ENCODE data around the gene ATOSB. TPM values are rescaled to one million over a fixed set of nuclear protein-coding genes. Genes with fewer than 3 reads are reported as not detected.

ATOSB gene
- total RNA-seq, 2 donors from 2014 or later: 2.3 to 6.6 TPM

DNA sequence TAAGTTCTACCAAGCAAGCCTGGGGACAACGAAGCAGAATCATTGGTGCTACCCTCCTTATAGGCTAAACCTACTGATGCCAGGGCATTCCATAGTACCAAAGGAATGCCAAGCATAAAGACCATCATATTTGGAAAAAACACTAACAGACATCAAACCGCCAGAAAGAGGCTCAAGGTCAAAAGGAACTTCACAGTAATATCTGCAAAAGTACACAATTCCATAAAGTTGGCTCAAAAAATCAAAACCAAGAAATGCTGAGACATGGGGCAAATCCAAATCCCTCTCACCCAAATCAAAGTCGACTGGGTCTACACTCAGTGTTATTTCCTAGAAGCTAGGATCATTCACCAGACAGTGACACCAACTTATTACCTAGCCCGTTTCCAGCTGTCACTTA lies 46.6 kb downstream of the ATOSB start:
- Histone ChIP-seq H3K36me3 (replicated peaks in 1 of 2; ENCODE audit: insufficient read depth in 1 of 2, low read depth in 2 of 2) (peaks cover 27 to 33% of the 10 kb centered on the region in 2 donors), H3K9me3 (no peaks in the 10 kb centered on the region), H3K27me3 (no peaks in the 10 kb centered on the region), H3K27ac (no peak overlapping the region), H3K4me1 (peaks cover 42% of the 10 kb centered on the region), H3K4me3 (no peak overlapping the region)
- 33 to 35% methylated on average over 4 of the region's 4 CpGs for WGBS, 2 donors
- no peak for TF ChIP-seq POLR2A (IDR thresholded peaks at IDR 0.05)
- TF ChIP-seq, protein P1, sequence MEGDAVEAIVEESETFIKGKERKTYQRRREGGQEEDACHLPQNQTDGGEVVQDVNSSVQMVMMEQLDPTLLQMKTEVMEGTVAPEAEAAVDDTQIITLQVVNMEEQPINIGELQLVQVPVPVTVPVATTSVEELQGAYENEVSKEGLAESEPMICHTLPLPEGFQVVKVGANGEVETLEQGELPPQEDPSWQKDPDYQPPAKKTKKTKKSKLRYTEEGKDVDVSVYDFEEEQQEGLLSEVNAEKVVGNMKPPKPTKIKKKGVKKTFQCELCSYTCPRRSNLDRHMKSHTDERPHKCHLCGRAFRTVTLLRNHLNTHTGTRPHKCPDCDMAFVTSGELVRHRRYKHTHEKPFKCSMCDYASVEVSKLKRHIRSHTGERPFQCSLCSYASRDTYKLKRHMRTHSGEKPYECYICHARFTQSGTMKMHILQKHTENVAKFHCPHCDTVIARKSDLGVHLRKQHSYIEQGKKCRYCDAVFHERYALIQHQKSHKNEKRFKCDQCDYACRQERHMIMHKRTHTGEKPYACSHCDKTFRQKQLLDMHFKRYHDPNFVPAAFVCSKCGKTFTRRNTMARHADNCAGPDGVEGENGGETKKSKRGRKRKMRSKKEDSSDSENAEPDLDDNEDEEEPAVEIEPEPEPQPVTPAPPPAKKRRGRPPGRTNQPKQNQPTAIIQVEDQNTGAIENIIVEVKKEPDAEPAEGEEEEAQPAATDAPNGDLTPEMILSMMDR (IDR thresholded peaks at IDR 0.05): no peak
- intact Hi-C loops (cut with DNase I): no loop called here
- ATAC-seq (no peak), DNase-seq (no peak)

DNA sequence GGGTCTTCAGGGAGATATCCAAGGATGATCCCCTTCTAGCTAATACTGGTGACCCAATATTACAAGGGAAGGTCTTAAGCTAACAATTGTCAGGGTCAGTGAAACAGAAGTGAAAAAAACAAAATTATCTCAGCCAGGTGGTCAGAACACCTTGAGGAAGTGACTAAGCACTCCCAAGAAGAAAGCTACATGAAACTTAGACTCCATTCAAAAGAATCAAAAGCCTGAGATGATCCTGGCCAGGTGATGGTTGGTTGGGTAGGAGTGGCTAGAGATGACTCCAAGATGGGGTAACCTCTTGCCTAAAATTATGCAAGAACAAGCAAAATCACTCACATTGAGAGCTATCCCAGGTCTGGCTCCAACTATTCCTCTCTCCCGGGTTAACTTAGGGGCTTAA lies 48.6 kb downstream of the ATOSB start:
- WGBS, 2 donors: 83 to 96% methylated on average over 1 of the region's 1 CpG
- no peaks in the 10 kb centered on the region for H3K9me3 ChIP-seq
- no peak overlapping the region for H3K27ac ChIP-seq
- peaks cover 34% of the 10 kb centered on the region for H3K4me1 ChIP-seq
- TF ChIP-seq POLR2A (IDR thresholded peaks at IDR 0.05): no peak
- TF ChIP-seq, protein P1 (IDR thresholded peaks at IDR 0.05): no peak
- intact Hi-C loops (cut with DNase I): no loop called here
- no peak for ATAC-seq
- DNase-seq: no peak
- H3K27me3 ChIP-seq: no peaks in the 10 kb centered on the region
- peaks cover 45 to 47% of the 10 kb centered on the region in 2 donors for H3K36me3 ChIP-seq (replicated peaks in 1 of 2; ENCODE audit: insufficient read depth in 1 of 2, low read depth in 2 of 2)
- H3K4me3 ChIP-seq: no peak overlapping the region

DNA sequence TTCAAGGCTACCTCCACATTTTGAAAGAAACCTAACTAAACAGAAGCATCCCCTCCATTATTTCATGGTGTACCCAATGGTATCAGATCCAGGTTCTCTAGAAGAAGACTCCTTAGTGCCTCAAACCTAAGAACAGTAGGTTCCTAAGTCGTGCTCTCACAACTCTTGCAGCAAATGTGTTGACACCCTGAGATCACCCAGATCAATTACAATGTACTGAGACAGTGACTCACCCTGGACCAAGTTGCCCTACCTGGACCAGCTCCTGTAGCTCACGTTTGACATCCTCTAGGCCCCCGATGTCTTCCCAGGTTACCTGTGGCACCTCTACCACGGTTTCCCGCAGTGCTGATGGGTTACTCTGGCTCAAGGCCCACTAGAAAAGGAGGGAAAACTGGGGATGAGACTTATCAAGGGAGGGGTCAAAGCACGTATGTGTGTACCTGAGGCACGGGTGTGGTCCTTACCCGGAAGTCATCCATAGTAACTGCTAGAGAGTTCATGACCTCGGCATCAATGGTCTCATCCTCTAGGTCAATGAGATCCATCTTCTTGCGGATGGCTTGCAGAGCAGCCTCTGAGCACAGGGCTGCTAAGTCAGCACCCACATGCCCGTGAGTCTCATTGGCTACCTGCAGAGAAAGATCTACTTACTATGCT lies 55.0 kb downstream of the ATOSB start:
- Histone ChIP-seq H3K9me3 (no peaks in the 10 kb centered on the region), H3K36me3 (replicated peaks in 1 of 2; ENCODE audit: insufficient read depth in 1 of 2, low read depth in 2 of 2) (peaks cover 61 to 90% of the 10 kb centered on the region in 2 donors), H3K27me3 (no peaks in the 10 kb centered on the region), H3K4me3 (no peak overlapping the region), H3K27ac (no peak overlapping the region), H3K4me1 (no peaks in the 10 kb centered on the region)
- ATAC-seq (no peak), DNase-seq (no peak)
- WGBS, 2 donors: 85 to 91% methylated on average over 6 to 11 of the region's 11 CpGs
- intact Hi-C loops (cut with DNase I): no loop called here
- TF ChIP-seq, protein P1 (IDR thresholded peaks at IDR 0.05): no peak
- no peak for TF ChIP-seq POLR2A (IDR thresholded peaks at IDR 0.05)

DNA sequence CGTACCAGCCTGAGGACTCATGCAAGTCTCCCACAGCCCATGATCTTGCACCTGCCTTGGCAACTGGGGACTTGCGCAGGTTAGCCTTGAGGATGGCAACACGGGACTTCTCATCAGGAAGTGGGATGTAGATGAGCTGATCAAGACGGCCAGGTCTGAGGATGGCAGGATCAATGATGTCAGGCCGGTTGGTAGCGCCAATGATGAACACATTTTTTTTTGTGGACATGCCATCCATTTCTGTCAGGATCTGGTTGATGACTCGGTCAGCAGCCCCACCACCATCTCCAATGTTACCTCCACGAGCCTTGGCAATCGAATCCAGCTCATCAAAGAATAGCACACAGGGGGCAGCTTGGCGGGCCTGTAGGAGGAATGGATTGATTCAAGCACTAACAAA lies 56.2 kb downstream of the ATOSB start:
- intact Hi-C loops (cut with DNase I): no loop called here
- ATAC-seq (no peak), DNase-seq (no peak)
- TF ChIP-seq, protein P1 (IDR thresholded peaks at IDR 0.05): no peak
- no peak for TF ChIP-seq POLR2A (IDR thresholded peaks at IDR 0.05)
- WGBS, 2 donors: 93 to 96% methylated on average over 10 of the region's 10 CpGs
- H3K9me3 ChIP-seq: no peaks in the 10 kb centered on the region
- no peaks in the 10 kb centered on the region for H3K27me3 ChIP-seq
- H3K36me3 ChIP-seq (replicated peaks in 1 of 2; ENCODE audit: insufficient read depth in 1 of 2, low read depth in 2 of 2): peaks cover 48 to 80% of the 10 kb centered on the region in 2 donors
- no peak overlapping the region for H3K27ac ChIP-seq
- no peak overlapping the region for H3K4me3 ChIP-seq
- H3K4me1 ChIP-seq: no peaks in the 10 kb centered on the region

DNA sequence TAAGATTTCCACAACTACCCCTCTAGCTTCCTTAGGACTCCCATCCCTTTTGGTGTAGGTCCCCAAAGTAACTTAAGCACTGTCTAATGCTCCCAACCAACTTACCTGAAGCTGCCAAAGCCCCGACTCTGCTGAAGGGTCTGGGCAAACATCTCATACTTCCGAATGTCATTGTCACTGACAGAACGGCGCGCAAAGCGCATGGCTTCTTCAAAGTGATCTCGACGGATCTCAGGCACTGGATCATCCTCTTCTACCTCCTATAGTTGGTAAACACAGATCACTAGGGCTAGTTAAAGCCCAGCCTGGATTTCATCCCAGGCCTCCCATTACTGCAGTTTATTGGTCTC lies 58.4 kb downstream of the ATOSB start:
- TF ChIP-seq POLR2A (IDR thresholded peaks at IDR 0.05): no peak
- TF ChIP-seq, protein P1 (IDR thresholded peaks at IDR 0.05): no peak
- no peak overlapping the region for H3K27ac ChIP-seq
- WGBS, 2 donors: 96 to 99% methylated on average over 8 of the region's 8 CpGs
- peaks cover 33 to 59% of the 10 kb centered on the region in 2 donors for H3K36me3 ChIP-seq (replicated peaks in 1 of 2; ENCODE audit: insufficient read depth in 1 of 2, low read depth in 2 of 2)
- ATAC-seq (no peak), DNase-seq (no peak)
- H3K4me1 ChIP-seq: no peaks in the 10 kb centered on the region
- no peaks in the 10 kb centered on the region for H3K9me3 ChIP-seq
- no peaks in the 10 kb centered on the region for H3K27me3 ChIP-seq
- H3K4me3 ChIP-seq: no peak overlapping the region
- intact Hi-C loops (cut with DNase I): no loop called here
